Smooth muscle cell (in vitro differentiated cells): ENCODE measurements around the gene ZC3H18. TPM values are rescaled to one million over a fixed set of nuclear protein-coding genes. Genes with fewer than 3 reads are reported as not detected.

Experiments used
- DNase-seq: peaks from one replicate; lab custom pipeline; 2025; ENCODE audit not compliant: unreplicated experiment; lab: John Stamatoyannopoulos, UW
- H2AFZ ChIP-seq: fragments of 200-600 bp; sonication (generic); 2 replicates; pipeline ENCODE4 v1.6.0; 2016; ENCODE audit warnings: antibody characterized with exemption, low read depth, mild to moderate bottlenecking
- H3F3A ChIP-seq: fragments of 200-600 bp; sonication (generic); 2 replicates; pipeline ENCODE4 v1.6.0; 2017; ENCODE audit warnings: antibody characterized with exemption, low read depth
- H3K27ac ChIP-seq: fragments of 200-600 bp; sonication (generic); 2 replicates; pipeline ENCODE4 v1.5.1; 2016; ENCODE audit warnings: low read depth, mild to moderate bottlenecking
- H3K27me3 ChIP-seq: fragments of 200-600 bp; sonication (generic); 2 replicates; pipeline ENCODE4 v1.6.1; 2016; ENCODE audit warnings: low read depth, mild to moderate bottlenecking
- H3K36me3 ChIP-seq: fragments of 200-600 bp; sonication (generic); 2 replicates; pipeline ENCODE4 v1.5.1; 2016; ENCODE audit warnings: low read depth
- H3K4me1 ChIP-seq: fragments of 200-600 bp; sonication (generic); 2 replicates; pipeline ENCODE4 v1.5.1; 2016; ENCODE audit warnings: low read depth
- H3K4me2 ChIP-seq: fragments of 200-600 bp; sonication (generic); 2 replicates; pipeline ENCODE4 v1.6.0; 2016; ENCODE audit warnings: mild to moderate bottlenecking
- H3K4me3 ChIP-seq: fragments of 200-600 bp; sonication (generic); 2 replicates; pipeline ENCODE4 v1.5.1; 2016; ENCODE audit warnings: mild to moderate bottlenecking
- H3K79me2 ChIP-seq: fragments of 200-600 bp; sonication (generic); 2 replicates; pipeline ENCODE4 v1.6.0; 2016; ENCODE audit warnings: low read depth, mild to moderate bottlenecking
- H3K9ac ChIP-seq: fragments of 200-600 bp; sonication (generic); 2 replicates; pipeline ENCODE4 v1.6.0; 2016; ENCODE audit warnings: low read depth
- H3K9me3 ChIP-seq: fragments of 200-600 bp; sonication (generic); replicated peaks from 2 replicates; pipeline ENCODE4 v1.5.1; 2016; ENCODE audit warnings: low read depth
- H4K20me1 ChIP-seq: fragments of 200-600 bp; sonication (generic); 2 replicates; pipeline ENCODE4 v1.6.0; 2016; ENCODE audit warnings: low read depth
- WGBS: methylation state at CpG from one replicate; pipeline ENCODE4 v1.1.7; 2016; ENCODE audit warnings: low lambda C conversion rate; 5-methylcytosine and 5-hydroxymethylcytosine counted together
- polyA plus RNA-seq: library from polyadenylated mRNA; unstranded; fragments of >200 nt; fragmentation: Nextera tagmentation; extraction: Ambion mirVana; gene quantifications from 2 replicates; pipeline ENCODE4 v1.2.1, GENCODE V29; 2016
- total RNA-seq: library from RNA; depleted of rRNA; stranded (reverse); fragments of >200 nt; gene quantifications from 2 replicates; pipeline ENCODE4 v1.2.3, GENCODE V29; 2014
- TF ChIP-seq, protein P1 (sequence below): fragments of 200-600 bp; sonication (generic); IDR thresholded peaks from 2 replicates; pipeline ENCODE4 v1.5.1; 2017; ENCODE audit warnings: borderline replicate concordance, mild to moderate bottlenecking, antibody characterized with exemption; ENCODE audit not compliant: insufficient read depth, poor library complexity, severe bottlenecking

Gene ZC3H18
- total and polyA plus RNA-seq, 2 experiments from 2014 or later, result 14.6 to 30.4 TPM

DNA sequence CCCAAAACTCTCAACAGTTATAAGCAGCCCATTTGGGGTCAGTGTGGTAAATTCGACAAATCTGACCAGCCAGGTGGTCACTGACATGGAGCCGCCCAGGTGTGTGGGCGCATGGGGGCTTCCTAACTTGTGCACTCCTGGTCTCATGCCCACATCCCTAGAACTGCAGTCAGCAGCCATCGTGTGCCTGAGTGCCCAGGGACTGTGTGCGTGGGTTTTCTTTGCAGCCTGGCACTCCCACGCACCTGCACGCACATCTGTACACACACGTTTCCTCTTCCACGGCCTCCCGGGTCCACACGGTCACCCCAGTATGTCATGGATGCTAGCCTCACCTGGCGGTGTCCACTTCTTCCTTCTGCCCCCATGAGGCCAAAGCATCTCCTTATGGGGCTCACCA, 38.9 kb upstream of the ZC3H18 start:
- Histone ChIP-seq H3F3A (peaks cover 7% of the 10 kb centered on the region), H3K27me3 (no peaks in the 10 kb centered on the region), H3K9me3 (no peaks in the 10 kb centered on the region), H3K4me2 (no peak overlapping the region), H2AFZ (no peak overlapping the region), H3K9ac (no peak overlapping the region), H3K36me3 (no peaks in the 10 kb centered on the region), H3K4me3 (no peak overlapping the region), H3K27ac (no peak overlapping the region), H3K4me1 (peaks cover 5% of the 10 kb centered on the region), H4K20me1 (peaks cover 28% of the 10 kb centered on the region), H3K79me2 (no peaks in the 10 kb centered on the region)
- TF ChIP-seq, protein P1, sequence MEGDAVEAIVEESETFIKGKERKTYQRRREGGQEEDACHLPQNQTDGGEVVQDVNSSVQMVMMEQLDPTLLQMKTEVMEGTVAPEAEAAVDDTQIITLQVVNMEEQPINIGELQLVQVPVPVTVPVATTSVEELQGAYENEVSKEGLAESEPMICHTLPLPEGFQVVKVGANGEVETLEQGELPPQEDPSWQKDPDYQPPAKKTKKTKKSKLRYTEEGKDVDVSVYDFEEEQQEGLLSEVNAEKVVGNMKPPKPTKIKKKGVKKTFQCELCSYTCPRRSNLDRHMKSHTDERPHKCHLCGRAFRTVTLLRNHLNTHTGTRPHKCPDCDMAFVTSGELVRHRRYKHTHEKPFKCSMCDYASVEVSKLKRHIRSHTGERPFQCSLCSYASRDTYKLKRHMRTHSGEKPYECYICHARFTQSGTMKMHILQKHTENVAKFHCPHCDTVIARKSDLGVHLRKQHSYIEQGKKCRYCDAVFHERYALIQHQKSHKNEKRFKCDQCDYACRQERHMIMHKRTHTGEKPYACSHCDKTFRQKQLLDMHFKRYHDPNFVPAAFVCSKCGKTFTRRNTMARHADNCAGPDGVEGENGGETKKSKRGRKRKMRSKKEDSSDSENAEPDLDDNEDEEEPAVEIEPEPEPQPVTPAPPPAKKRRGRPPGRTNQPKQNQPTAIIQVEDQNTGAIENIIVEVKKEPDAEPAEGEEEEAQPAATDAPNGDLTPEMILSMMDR, result no peak
- no peak for DNase-seq
- WGBS, result 98% methylated on average over 12 of the region's 12 CpGs

DNA sequence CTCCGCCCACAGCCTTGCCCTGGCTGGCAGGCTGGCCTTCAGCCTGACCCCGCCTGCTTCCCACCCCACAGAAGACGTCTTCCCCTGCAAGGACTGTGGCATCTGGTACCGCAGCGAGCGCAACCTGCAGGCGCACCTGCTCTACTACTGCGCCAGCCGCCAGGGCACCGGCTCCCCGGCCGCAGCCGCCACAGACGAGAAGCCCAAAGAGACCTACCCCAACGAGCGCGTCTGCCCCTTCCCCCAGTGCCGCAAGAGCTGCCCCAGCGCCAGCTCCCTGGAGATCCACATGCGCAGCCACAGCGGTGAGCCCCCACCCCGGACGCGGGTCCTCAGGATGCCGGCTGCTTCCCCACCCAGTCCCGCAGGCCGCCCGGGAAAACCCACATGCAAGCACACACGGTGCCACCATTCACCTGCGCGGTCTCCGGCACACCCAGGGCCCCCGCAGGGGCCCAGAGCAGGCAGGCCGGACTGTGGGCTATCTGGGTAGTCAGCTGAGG, 38.2 kb upstream of the ZC3H18 start:
- no peak overlapping the region for H3K27ac ChIP-seq
- H3K27me3 ChIP-seq, result no peaks in the 10 kb centered on the region
- H4K20me1 ChIP-seq, result peaks cover 24% of the 10 kb centered on the region
- H3F3A ChIP-seq, result peaks cover 7% of the 10 kb centered on the region
- TF ChIP-seq, protein P1, result no peak
- no peaks in the 10 kb centered on the region for H3K79me2 ChIP-seq
- H3K9ac ChIP-seq, result no peak overlapping the region
- no peak overlapping the region for H3K4me2 ChIP-seq
- H2AFZ ChIP-seq, result no peak overlapping the region
- DNase-seq, result no peak
- WGBS, result 95% methylated on average over 28 of the region's 34 CpGs
- H3K36me3 ChIP-seq, result no peaks in the 10 kb centered on the region
- no peaks in the 10 kb centered on the region for H3K9me3 ChIP-seq
- H3K4me1 ChIP-seq, result peaks cover 5% of the 10 kb centered on the region
- no peak overlapping the region for H3K4me3 ChIP-seq

DNA sequence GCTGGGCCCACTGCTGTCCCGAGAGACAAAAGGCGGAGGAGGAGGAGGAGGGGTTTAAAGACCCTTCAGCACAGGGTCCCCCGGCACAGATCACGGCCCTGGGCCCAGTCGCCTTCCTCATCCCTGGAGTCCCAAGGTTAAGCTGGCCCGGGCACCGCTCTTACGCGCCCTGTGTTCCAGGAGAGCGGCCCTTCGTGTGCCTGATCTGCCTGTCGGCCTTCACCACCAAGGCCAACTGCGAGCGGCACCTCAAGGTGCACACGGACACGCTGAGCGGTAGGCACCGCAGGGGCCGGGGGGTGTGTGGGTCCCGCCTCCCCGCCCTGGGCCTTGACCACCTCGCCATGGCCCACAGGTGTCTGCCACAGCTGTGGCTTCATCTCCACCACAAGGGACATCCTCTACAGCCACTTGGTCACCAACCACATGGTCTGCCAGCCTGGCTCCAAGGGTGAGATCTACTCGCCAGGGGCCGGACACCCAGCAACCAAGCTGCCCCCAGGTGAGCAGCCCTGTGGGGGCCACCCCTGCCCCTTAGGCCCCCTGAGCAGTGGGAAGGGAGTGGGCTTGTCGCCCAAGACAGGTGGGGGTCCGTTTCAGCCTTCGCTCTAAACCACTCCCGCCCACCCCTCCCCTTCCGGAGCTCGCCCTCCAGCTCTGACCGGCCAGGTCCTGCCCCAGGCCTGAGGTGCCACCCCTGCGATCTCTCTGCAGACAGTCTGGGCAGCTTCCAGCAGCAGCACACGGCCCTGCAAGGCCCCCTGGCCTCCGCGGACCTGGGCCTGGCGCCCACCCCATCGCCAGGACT, 37.6 kb upstream of the ZC3H18 start:
- WGBS, result 88% methylated on average over 31 of the region's 37 CpGs
- peak overlapping the region; percentile 44 for H3K4me3 ChIP-seq
- no peaks in the 10 kb centered on the region for H3K27me3 ChIP-seq
- TF ChIP-seq, protein P1, result no peak
- H3K4me1 ChIP-seq, result peaks cover 5% of the 10 kb centered on the region
- no peak overlapping the region for H3K27ac ChIP-seq
- peak overlapping the region; percentile 86 for H3K4me2 ChIP-seq
- DNase-seq, result no peak
- H3F3A ChIP-seq, result peaks cover 7% of the 10 kb centered on the region
- no peaks in the 10 kb centered on the region for H3K9me3 ChIP-seq
- no peak overlapping the region for H3K9ac ChIP-seq
- no peak overlapping the region for H2AFZ ChIP-seq
- peaks cover 18% of the 10 kb centered on the region for H4K20me1 ChIP-seq
- H3K36me3 ChIP-seq, result no peaks in the 10 kb centered on the region
- no peaks in the 10 kb centered on the region for H3K79me2 ChIP-seq
